HL-60/S4 (cell line): ENCODE results near the gene PTPRN2.
"Not testable (repeated sequence)": the region's sequence is repeated elsewhere in the genome, so short reads cannot be mapped to it uniquely, and the experiment has no call there.

Experiments used
- in situ Hi-C: fragments of 300-500 bp; cut with MboI; formaldehyde crosslinking; loops from 2 replicates; pipeline ENCODE4 v1.14.3; 2022; ENCODE audit warnings: low sequenced_read_pairs

Gene PTPRN2

GRCh38 chr7:157788573-157788972, 799.0 kb downstream of the PTPRN2 start:
- in situ Hi-C loops = no loop called here

- in situ Hi-C loops = no loop called here
Measured at GRCh38 chr7:157787275-157787701, 800.3 kb downstream of the PTPRN2 start.

- in situ Hi-C loops = no loop called here
Measured at GRCh38 chr7:157786375-157787274, 801.0 kb downstream of the PTPRN2 start.

GRCh38 chr7:157785486-157786186, 802.0 kb downstream of the PTPRN2 start:
- in situ Hi-C loops = no loop called here

GRCh38 chr7:157784979-157785441, 802.6 kb downstream of the PTPRN2 start:
- in situ Hi-C loops = no loop called here

GRCh38 chr7:157784041-157784835, 803.4 kb downstream of the PTPRN2 start:
- in situ Hi-C loops = no loop called here

GRCh38 chr7:157782041-157782440, 805.6 kb downstream of the PTPRN2 start:
- in situ Hi-C loops = no loop called here

- in situ Hi-C loops = no loop called here
Measured at GRCh38 chr7:157780721-157781120, 806.9 kb downstream of the PTPRN2 start.

- in situ Hi-C loops = no loop called here
Measured at GRCh38 chr7:157780312-157780711, 807.3 kb downstream of the PTPRN2 start.

GRCh38 chr7:157779206-157779605, 808.4 kb downstream of the PTPRN2 start:
- in situ Hi-C loops = no loop called here

- in situ Hi-C loops = not testable (repeated sequence)
Measured at GRCh38 chr7:157777194-157777762, 810.3 kb downstream of the PTPRN2 start.

- in situ Hi-C loops = no loop called here
Measured at GRCh38 chr7:157775560-157776332, 811.9 kb downstream of the PTPRN2 start.

- in situ Hi-C loops = no loop called here
Measured at GRCh38 chr7:157775021-157775559, 812.5 kb downstream of the PTPRN2 start.

- in situ Hi-C loops = no loop called here
Measured at GRCh38 chr7:157774495-157774894, 813.1 kb downstream of the PTPRN2 start.

GRCh38 chr7:157773361-157773760, 814.3 kb downstream of the PTPRN2 start:
- in situ Hi-C loops = no loop called here

GRCh38 chr7:157772486-157773130, 815.0 kb downstream of the PTPRN2 start:
- in situ Hi-C loops = no loop called here

- in situ Hi-C loops = no loop called here
Measured at GRCh38 chr7:157771689-157772088, 815.9 kb downstream of the PTPRN2 start.

GRCh38 chr7:157770716-157771320, 816.8 kb downstream of the PTPRN2 start:
- in situ Hi-C loops = no loop called here
